RWPE2 (cell line): ENCODE results near the gene PRTFDC1.
"Not testable (repeated sequence)": the region's sequence is repeated elsewhere in the genome, so short reads cannot be mapped to it uniquely, and the experiment has no call there.

ENCODE experiments used
- ATAC-seq: fragments of 200-7000 bp; cut with Tn5 transposase; 3 replicates; pipeline ENCODE4 v1.9.1; 2021; ENCODE audit warnings: low read depth
- DNase-seq: peaks from one replicate; pipeline ENCODE4 v3.0.0-alpha.2; 2020; ENCODE audit warnings: low spot score
- H3K27ac ChIP-seq: fragments of 450-650 bp; 2 replicates; pipeline ENCODE4 v1.5.1; 2017; ENCODE audit warnings: mild to moderate bottlenecking; ENCODE audit not compliant: poor library complexity, severe bottlenecking
- H3K27me3 ChIP-seq: fragments of 250-450 bp; sonication (Bioruptor Pico); 2 replicates; pipeline ENCODE4 v1.5.1; 2021; ENCODE audit warnings: mild to moderate bottlenecking, moderate library complexity; ENCODE audit not compliant: insufficient read depth, poor library complexity, severe bottlenecking
- H3K36me3 ChIP-seq: fragments of 250-450 bp; sonication (Bioruptor Pico); 2 replicates; pipeline ENCODE4 v1.5.1; 2020; ENCODE audit warnings: low read depth, mild to moderate bottlenecking, moderate library complexity
- H3K4me1 ChIP-seq: fragments of 250-450 bp; sonication (Bioruptor Pico); 2 replicates; pipeline ENCODE4 v1.5.1; 2021; ENCODE audit warnings: mild to moderate bottlenecking, moderate library complexity; ENCODE audit not compliant: insufficient read depth, poor library complexity, severe bottlenecking
- H3K4me3 ChIP-seq: fragments of 250-450 bp; sonication (Bioruptor Pico); 2 replicates; pipeline ENCODE4 v1.5.1; 2021; ENCODE audit warnings: mild to moderate bottlenecking, moderate library complexity; ENCODE audit not compliant: severe bottlenecking
- H3K9me3 ChIP-seq: fragments of 250-450 bp; sonication (Bioruptor Pico); 2 replicates; pipeline ENCODE4 v1.5.1; 2021; ENCODE audit warnings: mild to moderate bottlenecking, moderate library complexity; ENCODE audit not compliant: severe bottlenecking
- TF ChIP-seq, protein P1 (sequence below): fragments of 450-650 bp; IDR thresholded peaks from one replicate; pipeline ENCODE4 v1.5.1; 2017; ENCODE audit warnings: mild to moderate bottlenecking, moderate library complexity; ENCODE audit not compliant: poor library complexity, severe bottlenecking

Gene PRTFDC1

DNA sequence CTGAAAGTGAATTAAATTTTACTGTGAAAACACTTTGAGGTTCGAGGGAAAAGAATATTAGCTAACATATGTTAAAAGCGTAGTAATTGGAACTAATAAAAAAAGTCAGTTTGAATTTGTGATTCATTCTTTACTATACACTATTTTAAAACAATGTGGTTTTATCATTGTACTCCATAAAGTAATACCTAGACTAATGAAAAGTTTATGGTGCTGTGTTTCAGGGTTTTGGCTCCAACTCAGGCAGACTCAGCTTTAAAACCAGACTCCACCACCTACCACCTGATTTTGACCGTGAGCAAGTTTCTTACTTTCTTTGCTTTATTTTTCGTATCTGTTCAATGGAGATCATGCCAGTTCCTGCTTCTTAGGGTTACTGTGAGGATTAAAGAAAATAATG, 9.2 kb upstream of the PRTFDC1 start:
- ATAC-seq: no peak
- TF ChIP-seq, protein P1, sequence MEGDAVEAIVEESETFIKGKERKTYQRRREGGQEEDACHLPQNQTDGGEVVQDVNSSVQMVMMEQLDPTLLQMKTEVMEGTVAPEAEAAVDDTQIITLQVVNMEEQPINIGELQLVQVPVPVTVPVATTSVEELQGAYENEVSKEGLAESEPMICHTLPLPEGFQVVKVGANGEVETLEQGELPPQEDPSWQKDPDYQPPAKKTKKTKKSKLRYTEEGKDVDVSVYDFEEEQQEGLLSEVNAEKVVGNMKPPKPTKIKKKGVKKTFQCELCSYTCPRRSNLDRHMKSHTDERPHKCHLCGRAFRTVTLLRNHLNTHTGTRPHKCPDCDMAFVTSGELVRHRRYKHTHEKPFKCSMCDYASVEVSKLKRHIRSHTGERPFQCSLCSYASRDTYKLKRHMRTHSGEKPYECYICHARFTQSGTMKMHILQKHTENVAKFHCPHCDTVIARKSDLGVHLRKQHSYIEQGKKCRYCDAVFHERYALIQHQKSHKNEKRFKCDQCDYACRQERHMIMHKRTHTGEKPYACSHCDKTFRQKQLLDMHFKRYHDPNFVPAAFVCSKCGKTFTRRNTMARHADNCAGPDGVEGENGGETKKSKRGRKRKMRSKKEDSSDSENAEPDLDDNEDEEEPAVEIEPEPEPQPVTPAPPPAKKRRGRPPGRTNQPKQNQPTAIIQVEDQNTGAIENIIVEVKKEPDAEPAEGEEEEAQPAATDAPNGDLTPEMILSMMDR: no peak

DNA sequence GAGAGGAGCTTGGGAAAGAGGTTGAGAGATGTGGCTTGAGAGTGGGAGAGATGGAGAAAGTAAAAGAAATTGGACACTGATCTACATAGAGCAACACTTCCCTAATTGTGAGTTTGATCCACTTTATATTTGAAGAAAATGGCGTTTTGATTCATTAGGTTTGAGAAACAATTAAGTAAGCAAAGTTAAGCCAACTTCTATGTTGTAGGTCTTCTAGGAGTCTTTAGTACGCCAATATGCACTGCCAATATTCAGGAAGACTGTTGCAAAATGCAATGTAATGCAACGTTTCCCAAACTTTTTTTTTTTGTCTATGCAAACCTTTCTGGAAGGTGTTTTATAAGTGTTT, 7.0 kb upstream of the PRTFDC1 start:
- Histone ChIP-seq H3K4me3 (no peak overlapping the region), H3K27me3 (no peaks in the 10 kb centered on the region), H3K4me1 (peaks cover 27% of the 10 kb centered on the region), H3K36me3 (no peaks in the 10 kb centered on the region), H3K9me3 (no peaks in the 10 kb centered on the region), H3K27ac (no peak overlapping the region)
- TF ChIP-seq, protein P1: no peak
- DNase-seq (no peak), ATAC-seq (no peak)

More for the DNA sequence above, 9.2 kb upstream of the PRTFDC1 start:
- DNase-seq: no peak
- H3K27me3 ChIP-seq: no peaks in the 10 kb centered on the region
- H3K9me3 ChIP-seq: no peaks in the 10 kb centered on the region
- H3K4me1 ChIP-seq: peaks cover 27% of the 10 kb centered on the region
- H3K27ac ChIP-seq: no peak overlapping the region
- no peaks in the 10 kb centered on the region for H3K36me3 ChIP-seq
- H3K4me3 ChIP-seq: no peak overlapping the region

DNA sequence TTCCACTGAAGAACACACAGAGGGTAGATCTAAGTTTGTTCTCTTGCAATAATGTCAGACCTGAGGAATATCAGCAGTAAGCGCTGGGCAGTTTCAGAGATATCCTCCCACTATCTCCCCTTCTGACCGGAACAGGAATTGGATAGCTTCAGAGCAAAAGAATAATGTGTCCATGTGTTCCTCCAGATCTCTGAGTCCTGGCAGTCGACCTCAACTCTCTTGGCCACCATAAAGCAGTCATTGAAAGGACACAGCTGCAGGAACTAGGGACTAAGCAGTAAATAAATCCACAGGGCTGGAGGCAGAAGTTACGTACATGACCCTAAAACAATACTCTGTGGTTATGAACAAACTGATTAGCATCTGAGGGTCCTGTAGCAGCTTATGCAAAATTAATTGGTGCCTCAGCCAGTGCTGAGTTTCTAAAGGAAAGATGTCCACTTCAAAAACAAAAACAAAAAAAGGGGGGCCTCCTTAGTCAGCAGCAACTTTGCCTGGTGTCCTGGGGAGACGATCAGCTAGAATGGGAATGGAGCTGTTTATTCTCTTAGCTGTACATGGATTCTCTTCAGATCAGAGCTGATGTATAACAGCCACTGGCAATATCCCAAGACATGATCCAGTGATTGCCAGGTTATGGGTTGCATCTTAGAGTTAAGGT, 6.4 kb upstream of the PRTFDC1 start:
- peak overlapping the region; percentile 69 for H3K27ac ChIP-seq

GRCh38 chr10:24958091-24958720, 5.8 kb upstream of the PRTFDC1 start:
- TF ChIP-seq, protein P1: no peak
- Histone ChIP-seq H3K27ac (peak overlapping the region; percentile 69), H3K4me1 (peaks cover 20% of the 10 kb centered on the region), H3K9me3 (no peaks in the 10 kb centered on the region), H3K27me3 (no peaks in the 10 kb centered on the region), H3K36me3 (no peaks in the 10 kb centered on the region), H3K4me3 (no peak overlapping the region)
- ATAC-seq (peak; percentile 54), DNase-seq (no peak)

More for the DNA sequence above, 6.4 kb upstream of the PRTFDC1 start:
- ATAC-seq (no peak), DNase-seq (no peak)
- Histone ChIP-seq H3K4me3 (no peak overlapping the region), H3K9me3 (no peaks in the 10 kb centered on the region), H3K4me1 (peaks cover 27% of the 10 kb centered on the region), H3K36me3 (no peaks in the 10 kb centered on the region), H3K27me3 (no peaks in the 10 kb centered on the region)
- TF ChIP-seq, protein P1: no peak

DNA sequence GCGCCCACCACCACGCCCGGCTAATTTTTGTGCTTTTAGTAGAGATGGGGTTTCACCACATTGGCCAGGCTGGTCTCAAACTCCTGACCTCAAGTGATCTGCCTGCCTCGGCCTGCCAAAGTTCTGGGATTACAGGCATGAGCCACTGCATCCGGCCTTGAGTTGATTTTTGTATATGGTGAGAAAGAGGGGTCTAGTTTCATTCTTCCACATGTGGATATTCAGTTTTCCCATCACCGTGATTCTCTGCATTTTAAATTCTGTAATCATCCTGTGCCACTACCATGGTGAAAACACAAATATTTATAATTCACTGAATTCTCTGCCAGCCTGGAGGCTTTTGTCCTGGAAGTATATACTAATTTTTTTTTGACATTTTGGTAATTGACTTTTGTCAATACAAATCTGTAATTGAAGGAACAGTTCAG, 5.2 kb upstream of the PRTFDC1 start:
- ATAC-seq: not testable (repeated sequence)
- H3K27ac ChIP-seq: peak overlapping the region; percentile 69

More for the DNA sequence above, 5.2 kb upstream of the PRTFDC1 start:
- H3K4me3 ChIP-seq, DNase-seq, H3K9me3 ChIP-seq, H3K27me3 ChIP-seq, H3K36me3 ChIP-seq: not testable (repeated sequence)
- H3K4me1 ChIP-seq: peaks cover 19% of the 10 kb centered on the region
